Astrocyte of the spinal cord (primary cell): ENCODE results near the gene FGFR1OP2.

Experiments used
- DNase-seq: peaks from one replicate; pipeline ENCODE4 v3.0.0; 2011; ENCODE audit warnings: low read depth, low spot score
- H3K4me3 ChIP-seq: 2 replicates; pipeline ENCODE4 v1.5.1; 2011; ENCODE audit warnings: low read depth, mild to moderate bottlenecking, low read length, moderate library complexity
- in situ Hi-C: cut with HindIII; loops from 2 replicates; pipeline ENCODE4 v1.10.0; 2017; ENCODE audit warnings: low sequenced_read_pairs
- TF ChIP-seq, protein P1 (sequence below): IDR thresholded peaks from 2 replicates; pipeline ENCODE4 v1.5.1; 2012; ENCODE audit warnings: low read depth, mild to moderate bottlenecking, low read length, inconsistent platforms

The FGFR1OP2 gene

DNA sequence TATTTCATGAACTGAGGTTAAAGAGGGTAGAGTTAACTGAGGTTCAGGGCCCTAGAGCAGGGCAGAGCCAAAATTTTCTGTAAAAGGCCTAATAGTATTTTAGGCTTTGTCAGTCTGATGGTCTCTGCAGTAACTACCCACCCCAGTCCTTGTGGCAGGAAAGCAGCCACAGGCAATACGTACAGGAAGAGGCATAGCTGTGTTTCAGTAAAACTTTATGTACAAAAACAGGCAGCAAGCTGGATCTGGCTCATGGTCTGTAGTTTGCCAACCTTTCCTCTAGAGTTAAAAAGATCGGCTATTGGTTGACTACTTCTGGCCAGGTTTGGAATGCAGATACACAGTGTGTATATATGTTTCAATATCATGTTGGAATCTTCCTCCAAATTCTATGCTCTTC, 58.7 kb downstream of the FGFR1OP2 start:
- in situ Hi-C loops, result no loop called here
- H3K4me3 ChIP-seq, result no peak overlapping the region
- TF ChIP-seq, protein P1, sequence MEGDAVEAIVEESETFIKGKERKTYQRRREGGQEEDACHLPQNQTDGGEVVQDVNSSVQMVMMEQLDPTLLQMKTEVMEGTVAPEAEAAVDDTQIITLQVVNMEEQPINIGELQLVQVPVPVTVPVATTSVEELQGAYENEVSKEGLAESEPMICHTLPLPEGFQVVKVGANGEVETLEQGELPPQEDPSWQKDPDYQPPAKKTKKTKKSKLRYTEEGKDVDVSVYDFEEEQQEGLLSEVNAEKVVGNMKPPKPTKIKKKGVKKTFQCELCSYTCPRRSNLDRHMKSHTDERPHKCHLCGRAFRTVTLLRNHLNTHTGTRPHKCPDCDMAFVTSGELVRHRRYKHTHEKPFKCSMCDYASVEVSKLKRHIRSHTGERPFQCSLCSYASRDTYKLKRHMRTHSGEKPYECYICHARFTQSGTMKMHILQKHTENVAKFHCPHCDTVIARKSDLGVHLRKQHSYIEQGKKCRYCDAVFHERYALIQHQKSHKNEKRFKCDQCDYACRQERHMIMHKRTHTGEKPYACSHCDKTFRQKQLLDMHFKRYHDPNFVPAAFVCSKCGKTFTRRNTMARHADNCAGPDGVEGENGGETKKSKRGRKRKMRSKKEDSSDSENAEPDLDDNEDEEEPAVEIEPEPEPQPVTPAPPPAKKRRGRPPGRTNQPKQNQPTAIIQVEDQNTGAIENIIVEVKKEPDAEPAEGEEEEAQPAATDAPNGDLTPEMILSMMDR, result no peak
- DNase-seq, result no peak

DNA sequence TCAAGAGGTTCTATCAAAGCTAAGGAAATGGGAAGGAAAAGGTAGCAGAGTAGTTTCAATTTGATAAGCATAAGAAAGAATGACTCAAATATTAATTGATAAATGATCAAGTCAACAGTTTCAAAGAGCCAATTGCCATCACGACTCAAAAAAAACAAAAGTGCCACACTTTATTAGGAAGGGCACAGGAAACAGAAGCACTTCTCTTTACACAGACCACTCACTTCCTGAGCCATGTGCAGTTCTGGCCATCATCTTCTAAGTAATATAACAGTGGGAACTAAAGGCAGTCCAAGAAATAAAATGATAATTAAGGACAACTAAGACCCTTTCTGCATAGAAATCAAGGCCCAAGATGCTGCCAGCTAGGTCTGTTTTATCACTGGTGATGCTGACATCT, 62.7 kb downstream of the FGFR1OP2 start:
- DNase-seq, result no peak
- TF ChIP-seq, protein P1, result no peak
- no peak overlapping the region for H3K4me3 ChIP-seq
- in situ Hi-C loops, result no loop called here

DNA sequence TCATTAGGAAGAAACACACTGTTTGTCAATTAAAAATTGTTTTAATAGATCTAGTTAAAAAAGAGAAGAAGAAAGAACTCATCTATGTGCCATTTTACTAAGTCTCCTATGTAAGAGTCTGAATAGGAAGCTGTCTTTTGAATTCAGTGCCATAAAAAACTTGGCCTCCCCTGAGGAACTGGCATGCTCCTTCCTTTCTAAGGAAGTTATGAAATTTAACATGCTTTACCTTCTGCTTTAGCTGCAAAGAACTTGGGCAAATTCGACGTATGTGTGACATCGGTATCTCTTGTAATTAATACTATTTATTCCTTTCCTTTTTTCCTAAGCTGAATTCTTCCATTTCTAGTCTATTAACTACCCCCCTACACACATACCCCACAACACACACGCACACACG, 63.4 kb downstream of the FGFR1OP2 start:
- in situ Hi-C loops, result no loop called here
- TF ChIP-seq, protein P1, result no peak
- no peak overlapping the region for H3K4me3 ChIP-seq
- no peak for DNase-seq

DNA sequence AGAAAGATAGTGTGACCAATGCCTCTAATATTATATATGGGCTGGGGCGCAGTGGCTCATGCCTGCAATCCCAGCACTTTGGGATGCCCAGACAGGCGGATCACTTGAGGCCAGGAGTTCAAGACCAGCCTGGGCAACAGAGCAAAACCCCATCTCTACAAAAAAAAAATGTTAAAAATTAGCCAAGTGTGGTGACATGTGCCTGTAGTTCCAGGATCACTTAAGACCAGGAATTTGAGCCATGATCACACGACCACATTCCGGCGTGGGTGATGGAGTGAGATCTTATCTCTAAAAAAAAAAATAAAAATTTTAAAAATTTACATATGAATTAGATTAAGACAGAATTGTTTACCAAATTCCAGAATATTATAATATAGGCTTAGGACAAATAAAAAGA, 63.9 kb downstream of the FGFR1OP2 start:
- DNase-seq, result no peak
- TF ChIP-seq, protein P1, result no peak

DNA sequence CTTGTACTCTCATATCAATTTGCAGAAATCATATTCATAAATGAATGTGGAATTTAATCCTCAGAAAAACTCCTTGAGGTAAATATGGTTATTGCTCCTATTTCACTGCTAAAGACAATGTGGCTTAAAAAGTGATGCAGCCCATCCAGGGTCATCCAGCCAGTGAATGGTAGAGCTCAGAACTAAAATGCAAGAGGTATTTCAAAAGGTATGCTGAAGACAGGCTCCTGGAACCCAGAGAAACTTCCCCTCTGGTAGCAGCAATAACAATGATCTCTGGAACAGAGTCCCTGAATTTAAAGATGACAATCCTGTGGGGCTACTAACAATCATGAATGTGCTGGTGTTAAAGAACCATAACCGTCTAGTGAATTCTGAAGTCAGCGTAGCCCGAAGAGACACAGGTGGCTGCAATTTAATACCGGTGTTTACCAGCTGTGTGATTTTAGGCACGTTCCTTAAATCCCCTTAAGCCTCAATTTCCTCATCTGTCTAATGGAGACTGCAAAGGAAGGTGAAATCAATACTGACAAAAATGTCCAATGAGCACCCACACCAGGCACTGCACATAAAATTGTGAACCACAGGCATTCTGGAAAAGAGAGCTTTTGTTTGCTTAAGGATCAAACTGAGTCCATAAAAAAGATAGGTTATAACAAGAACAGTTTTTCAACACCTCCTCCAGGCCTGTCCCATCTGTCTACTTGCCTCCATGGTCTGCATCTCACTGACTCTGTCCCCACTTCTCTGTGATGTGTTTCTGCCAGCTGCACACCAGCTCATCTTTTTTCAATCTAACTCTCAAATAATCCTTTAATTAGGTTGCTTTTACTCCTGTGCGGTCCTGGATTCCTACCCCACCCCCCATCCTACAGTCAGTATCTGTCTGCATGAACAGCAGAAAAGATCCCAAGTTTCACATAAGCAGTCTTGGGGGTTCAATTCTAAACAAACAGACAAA, 65.4 kb downstream of the FGFR1OP2 start:
- H3K4me3 ChIP-seq, result no peak overlapping the region
- DNase-seq, result no peak
- TF ChIP-seq, protein P1, result no peak
- in situ Hi-C loops, result no loop called here

More for the DNA sequence above, 63.9 kb downstream of the FGFR1OP2 start:
- in situ Hi-C loops, result no loop called here
- no peak overlapping the region for H3K4me3 ChIP-seq

DNA sequence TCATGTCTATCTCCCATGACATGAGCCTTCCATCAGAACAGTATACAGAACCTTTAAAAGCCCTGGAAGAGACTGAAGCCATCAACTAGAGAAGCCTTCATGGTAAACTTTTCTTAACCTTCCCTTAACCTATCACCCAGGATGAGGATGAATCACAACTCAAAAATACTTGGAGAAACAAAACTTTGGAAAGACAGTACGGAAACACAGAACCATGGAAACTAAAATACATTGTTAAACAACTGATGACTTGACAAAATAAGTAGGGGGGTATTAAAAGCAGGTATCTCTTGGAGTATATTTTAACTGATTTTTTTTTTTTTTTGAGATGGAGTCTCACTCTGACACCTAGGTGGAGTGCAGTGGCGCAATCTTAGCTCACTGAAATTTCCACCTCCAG, 67.2 kb downstream of the FGFR1OP2 start:
- no peak overlapping the region for H3K4me3 ChIP-seq
- DNase-seq, result no peak
- TF ChIP-seq, protein P1, result no peak
- in situ Hi-C loops, result no loop called here
